B cell (primary cell): ENCODE data around the gene ZSCAN20.

Experiments
- CTCF ChIP-seq: fragments of 200-600 bp; IDR thresholded peaks from one replicate; pipeline ENCODE4 v1.8.0; 2022; ENCODE audit warnings: antibody characterized with exemption, mild to moderate bottlenecking
- EZH2 ChIP-seq: IDR thresholded peaks from 2 replicates; pipeline ENCODE4 v1.6.1; 2012; ENCODE audit warnings: borderline replicate concordance, low read depth, mild to moderate bottlenecking, moderate library complexity, low read length; ENCODE audit not compliant: insufficient read depth, poor library complexity, severe bottlenecking

GRCh38 chr1:33426916-33427315 lies 45.5 kb upstream of the ZSCAN20 start:
- TF ChIP-seq CTCF (no peak), EZH2 (no peak)
